GM23338 (cell line): Measurements from ENCODE around the gene LGALS14. TPM values are rescaled to one million over a fixed set of nuclear protein-coding genes. Genes with fewer than 3 reads are reported as not detected.

Experiments
- ATAC-seq: fragments of 200-7000 bp; cut with Tn5 transposase; 3 replicates; pipeline ENCODE4 v1.9.1; 2020
- DNase-seq: peaks from one replicate; pipeline ENCODE4 v3.0.0-alpha.2; 2015; ENCODE audit warnings: low spot score
- H2AFZ ChIP-seq: fragments of 200-600 bp; sonication (generic); 2 replicates; pipeline ENCODE4 v1.8.0; 2016; ENCODE audit warnings: antibody characterized with exemption, mild to moderate bottlenecking, moderate library complexity
- H3F3A ChIP-seq: fragments of 200-600 bp; sonication (generic); replicated peaks from 2 replicates; pipeline ENCODE4 v1.8.0; 2017; ENCODE audit warnings: antibody characterized with exemption, mixed run types, low read depth
- H3K27ac ChIP-seq: fragments of 200-600 bp; sonication (generic); 2 replicates; pipeline ENCODE4 v1.6.1; 2016; ENCODE audit warnings: low read depth
- H3K27me3 ChIP-seq: fragments of 200-600 bp; sonication (generic); 2 replicates; pipeline ENCODE4 v1.8.0; 2016; ENCODE audit warnings: mild to moderate bottlenecking, mixed run types, moderate library complexity; ENCODE audit not compliant: insufficient read depth
- H3K36me3 ChIP-seq: fragments of 200-600 bp; sonication (generic); 2 replicates; pipeline ENCODE4 v1.8.0; 2016; ENCODE audit warnings: mild to moderate bottlenecking; ENCODE audit not compliant: insufficient read depth
- H3K4me1 ChIP-seq: fragments of 200-600 bp; sonication (generic); 2 replicates; pipeline ENCODE4 v1.8.0; 2016; ENCODE audit warnings: mild to moderate bottlenecking, moderate library complexity; ENCODE audit not compliant: insufficient read depth
- H3K4me2 ChIP-seq: fragments of 200-600 bp; sonication (generic); 2 replicates; pipeline ENCODE4 v1.7.1; 2017; ENCODE audit warnings: mixed run types
- H3K4me3 ChIP-seq: fragments of 200-600 bp; sonication (generic); 2 replicates; pipeline ENCODE4 v1.6.1; 2016; ENCODE audit warnings: mixed run types
- H3K79me2 ChIP-seq: fragments of 200-600 bp; sonication (generic); replicated peaks from 2 replicates; pipeline ENCODE4 v1.8.0; 2017; ENCODE audit warnings: mild to moderate bottlenecking; ENCODE audit not compliant: insufficient read depth
- H3K9me2 ChIP-seq: fragments of 200-600 bp; sonication (generic); 2 replicates; pipeline ENCODE4 v1.8.0; 2017; ENCODE audit not compliant: insufficient read depth
- H4K20me1 ChIP-seq: fragments of 200-600 bp; sonication (generic); replicated peaks from 2 replicates; pipeline ENCODE4 v1.8.0; 2017; ENCODE audit warnings: mild to moderate bottlenecking; ENCODE audit not compliant: insufficient read depth
- H3K27ac Mint-ChIP-seq: 2 replicates; pipeline ENCODE4 v1.8.0; 2020; ENCODE audit warnings: inconsistent platforms, mild to moderate bottlenecking, moderate library complexity, mixed read lengths
- H3K27me3 Mint-ChIP-seq: 3 replicates; pipeline ENCODE4 v1.8.0; 2022; ENCODE audit warnings: low read depth, mild to moderate bottlenecking, moderate library complexity, mixed read lengths, inconsistent platforms; ENCODE audit not compliant: insufficient read depth, poor library complexity
- H3K36me3 Mint-ChIP-seq: 3 replicates; pipeline ENCODE4 v1.8.0; 2021; ENCODE audit warnings: low read depth, mild to moderate bottlenecking, inconsistent platforms, moderate library complexity, mixed read lengths
- H3K4me1 Mint-ChIP-seq: 3 replicates; pipeline ENCODE4 v1.8.0; 2020; ENCODE audit warnings: mild to moderate bottlenecking, inconsistent platforms, mixed read lengths
- H3K4me3 Mint-ChIP-seq: 3 replicates; pipeline ENCODE4 v1.8.0; 2021; ENCODE audit warnings: moderate library complexity, mild to moderate bottlenecking, inconsistent platforms, mixed read lengths
- H3K9me3 Mint-ChIP-seq: 3 replicates; pipeline ENCODE4 v1.8.0; 2020; ENCODE audit warnings: moderate library complexity, mild to moderate bottlenecking, inconsistent platforms, mixed read lengths
- CREB1 ChIP-seq: fragments of 250-450 bp; sonication (Bioruptor Pico); IDR thresholded peaks from 2 replicates; pipeline ENCODE4 v1.5.0; 2020; ENCODE audit warnings: low read depth, mild to moderate bottlenecking, moderate library complexity
- EZH2 ChIP-seq: fragments of 200-600 bp; sonication (generic); IDR thresholded peaks from one replicate; pipeline ENCODE4 v1.8.0; 2017; ENCODE audit warnings: antibody characterized with exemption, mild to moderate bottlenecking, low read depth; ENCODE audit not compliant: unreplicated experiment
- EZH2phosphoT487 ChIP-seq: fragments of 200-600 bp; sonication (generic); IDR thresholded peaks from one replicate; pipeline ENCODE4 v1.8.1; 2018; ENCODE audit warnings: antibody characterized with exemption; ENCODE audit not compliant: unreplicated experiment
- NANOG ChIP-seq: IDR thresholded peaks from 2 replicates; pipeline ENCODE4 v1.6.1; 2016; ENCODE audit warnings: antibody characterized with exemption, borderline replicate concordance
- polyA plus RNA-seq: library from polyadenylated mRNA; unstranded; fragments of >200 nt; fragmentation: Nextera tagmentation; extraction: Ambion mirVana; gene quantifications from 2 replicates; pipeline ENCODE4 v1.2.1, GENCODE V29; 2016
- total RNA-seq: library from RNA; depleted of rRNA; stranded (reverse); fragments of >200 nt; shearing (Covaris generic); gene quantifications from 2 replicates; pipeline ENCODE4 v1.2.3, GENCODE V29; 2014
- TF ChIP-seq, protein P1 (sequence below), 2 experiments: fragments of 200-600 bp in 1 of 2; sonication (generic) in 1 of 2; conservative IDR thresholded peaks; 2 replicates each; pipeline versions ENCODE4 v1.5.1 to v1.6.1; 2016 to 2017; ENCODE audit warnings: antibody characterized with exemption in 2 of 2, low read depth in 2 of 2, mild to moderate bottlenecking in 2 of 2, moderate library complexity in 1 of 2

Gene LGALS14
- total and polyA plus RNA-seq, 2 experiments from 2014 or later = not detected

- no peaks in the 10 kb centered on the region for H4K20me1 ChIP-seq
- Mint-ChIP-seq H3K4me3 (no peak overlapping the region), H3K9me3 (no peaks in the 10 kb centered on the region), H3K4me1 (no peaks in the 10 kb centered on the region), H3K36me3 (no peaks in the 10 kb centered on the region), H3K27ac (no peak overlapping the region), H3K27me3 (no peaks in the 10 kb centered on the region)
- peak; percentile 34 for DNase-seq
- no peaks in the 10 kb centered on the region for H3K27me3 ChIP-seq
- H3K4me1 ChIP-seq = no peaks in the 10 kb centered on the region
- H3K36me3 ChIP-seq = no peaks in the 10 kb centered on the region
- TF ChIP-seq, protein P1, sequence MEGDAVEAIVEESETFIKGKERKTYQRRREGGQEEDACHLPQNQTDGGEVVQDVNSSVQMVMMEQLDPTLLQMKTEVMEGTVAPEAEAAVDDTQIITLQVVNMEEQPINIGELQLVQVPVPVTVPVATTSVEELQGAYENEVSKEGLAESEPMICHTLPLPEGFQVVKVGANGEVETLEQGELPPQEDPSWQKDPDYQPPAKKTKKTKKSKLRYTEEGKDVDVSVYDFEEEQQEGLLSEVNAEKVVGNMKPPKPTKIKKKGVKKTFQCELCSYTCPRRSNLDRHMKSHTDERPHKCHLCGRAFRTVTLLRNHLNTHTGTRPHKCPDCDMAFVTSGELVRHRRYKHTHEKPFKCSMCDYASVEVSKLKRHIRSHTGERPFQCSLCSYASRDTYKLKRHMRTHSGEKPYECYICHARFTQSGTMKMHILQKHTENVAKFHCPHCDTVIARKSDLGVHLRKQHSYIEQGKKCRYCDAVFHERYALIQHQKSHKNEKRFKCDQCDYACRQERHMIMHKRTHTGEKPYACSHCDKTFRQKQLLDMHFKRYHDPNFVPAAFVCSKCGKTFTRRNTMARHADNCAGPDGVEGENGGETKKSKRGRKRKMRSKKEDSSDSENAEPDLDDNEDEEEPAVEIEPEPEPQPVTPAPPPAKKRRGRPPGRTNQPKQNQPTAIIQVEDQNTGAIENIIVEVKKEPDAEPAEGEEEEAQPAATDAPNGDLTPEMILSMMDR (conservative IDR thresholded peaks at IDR 0.05; ENCODE audit: low read depth in 2 of 2) = 0 out of 4 replicates have a peak, but pooled peaks of 1 of the 2 experiments have one; percentile 8
- no peak for TF ChIP-seq EZH2
- no peaks in the 10 kb centered on the region for H3K9me2 ChIP-seq
- no peak overlapping the region for H3K4me3 ChIP-seq
- H3K27ac ChIP-seq = no peak overlapping the region
- ATAC-seq = peak; percentile 88
- H3K4me2 ChIP-seq = no peak overlapping the region
- no peaks in the 10 kb centered on the region for H3F3A ChIP-seq
- H2AFZ ChIP-seq = no peak overlapping the region
- no peaks in the 10 kb centered on the region for H3K79me2 ChIP-seq
Measured at GRCh38 chr19:39746836-39747529, 42.7 kb downstream of the LGALS14 start.

DNA sequence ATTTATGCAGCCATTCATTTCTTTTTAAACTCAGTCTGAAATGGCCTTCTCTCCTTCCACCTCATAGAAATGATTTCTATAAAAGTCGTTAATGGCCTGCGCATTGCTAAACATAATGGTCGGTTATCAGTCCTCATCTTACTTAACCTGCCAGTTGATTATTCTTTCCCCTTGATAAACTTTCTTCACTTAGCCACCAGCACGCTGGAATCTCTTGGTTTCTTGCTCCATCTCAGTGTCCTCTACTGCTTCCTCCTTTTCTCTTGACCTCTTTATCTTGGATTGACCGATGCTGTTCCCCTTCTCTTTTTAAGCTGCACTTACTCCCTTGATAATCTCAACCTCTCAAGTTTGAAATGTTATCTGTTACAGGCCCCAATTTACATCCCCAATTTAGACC, 45.7 kb downstream of the LGALS14 start:
- Mint-ChIP-seq H3K27ac (no peak overlapping the region), H3K4me3 (no peak overlapping the region), H3K9me3 (no peaks in the 10 kb centered on the region), H3K4me1 (no peaks in the 10 kb centered on the region), H3K36me3 (no peaks in the 10 kb centered on the region), H3K27me3 (no peaks in the 10 kb centered on the region)
- Histone ChIP-seq H3K4me1 (no peaks in the 10 kb centered on the region), H3K9me2 (no peaks in the 10 kb centered on the region), H2AFZ (no peak overlapping the region), H3K27me3 (no peaks in the 10 kb centered on the region), H3K4me2 (no peak overlapping the region), H3F3A (no peaks in the 10 kb centered on the region), H3K27ac (no peak overlapping the region), H3K36me3 (no peaks in the 10 kb centered on the region), H4K20me1 (no peaks in the 10 kb centered on the region; the same call in 1 of the 2 replicates), H3K4me3 (no peak overlapping the region), H3K79me2 (no peaks in the 10 kb centered on the region)
- TF ChIP-seq EZH2 (no peak), NANOG (no peak), EZH2phosphoT487 (no peak), CREB1 (CRISPR knock-in tag) (no peak)
- TF ChIP-seq, protein P1 (conservative IDR thresholded peaks at IDR 0.05; ENCODE audit: low read depth in 2 of 2) = no peak
- ATAC-seq (no peak), DNase-seq (no peak)
